Hematopoietic multipotent progenitor cell treated with erythropoietin and hydrocortisone succinate and interleukin-3 and kit ligand, for 15 days (in vitro differentiated cells): ENCODE measurements around the gene RPS16.

Experiments used
- DNase-seq: peaks from one replicate; pipeline ENCODE4 v3.0.0-alpha.2; 2015; ENCODE audit warnings: low spot score

The RPS16 gene

GRCh38 chr19:39407660-39408391, 27.9 kb downstream of the RPS16 start:
- DNase-seq, result peak; percentile 61

- no peak for DNase-seq
Observed at GRCh38 chr19:39407410-39407659, 28.4 kb downstream of the RPS16 start.

- peak; percentile 71 for DNase-seq
Observed at GRCh38 chr19:39406656-39407409, 28.9 kb downstream of the RPS16 start, which contains the start of gene ZFP36. Gene ZFP36 (plus strand): TSS chr19:39406847. CDS start chr19:39406905, 58 bp downstream.

GRCh38 chr19:39405958-39406655, 29.6 kb downstream of the RPS16 start:
- peak; percentile 54 for DNase-seq

GRCh38 chr19:39405261-39405957, 30.3 kb downstream of the RPS16 start:
- DNase-seq, result peak; percentile 17

GRCh38 chr19:39403331-39404312, 32.1 kb downstream of the RPS16 start:
- peak; percentile 91 for DNase-seq

- peak; percentile 85 for DNase-seq
Observed at GRCh38 chr19:39402346-39403300, 33.1 kb downstream of the RPS16 start.

GRCh38 chr19:39401549-39402345, 34.0 kb downstream of the RPS16 start:
- peak; percentile 75 for DNase-seq

- DNase-seq, result no peak
Observed at GRCh38 chr19:39401070-39401548, 34.6 kb downstream of the RPS16 start.

- DNase-seq, result no peak
Observed at GRCh38 chr19:39400061-39400460, 35.7 kb downstream of the RPS16 start.

GRCh38 chr19:39399668-39400050, 36.1 kb downstream of the RPS16 start:
- peak; percentile 29 for DNase-seq

GRCh38 chr19:39398297-39398864, 37.4 kb downstream of the RPS16 start:
- DNase-seq, result peak; percentile 91

- peak; percentile 89 for DNase-seq
Observed at GRCh38 chr19:39397360-39398296, 38.1 kb downstream of the RPS16 start.

- peak; percentile 100 for DNase-seq
Observed at GRCh38 chr19:39390751-39391437, 44.9 kb downstream of the RPS16 start, which contains the start of the genes MED29 and PAF1. Gene MED29 (plus strand): TSS chr19:39391378. CDS start chr19:39391423, 45 bp downstream. Gene PAF1 (minus strand): TSS chr19:39391106. CDS start chr19:39390864, 242 bp downstream.

GRCh38 chr19:39390451-39390750, 45.3 kb downstream of the RPS16 start:
- peak; percentile 66 for DNase-seq

- no peak for DNase-seq
Observed at GRCh38 chr19:39389631-39390414, 45.9 kb downstream of the RPS16 start.
